ENCODE measurements around the gene AKR1C8.

- no peak for TF ChIP-seq EP300 (IDR thresholded peaks at IDR 0.05; ENCODE audit: borderline replicate concordance in 1 of 2, low read depth in 1 of 2, low read length in 1 of 2)
- TF ChIP-seq MXI1 (IDR thresholded peaks at IDR 0.05; ENCODE audit: low read depth, low read length): no peak
- TF ChIP-seq CTCF (IDR thresholded peaks at IDR 0.05): no peak
- no peak for TF ChIP-seq SIN3A (IDR thresholded peaks at IDR 0.05; ENCODE audit: borderline replicate concordance, low read depth, low read length)
- no peak for TF ChIP-seq RFX5 (IDR thresholded peaks at IDR 0.05; ENCODE audit: low read length)
- no peak for TF ChIP-seq GABPA (IDR thresholded peaks at IDR 0.05; ENCODE audit: low read depth)
These were observed 10.9 kb upstream of the AKR1C8 start for GRCh38 chr10:5195727-5196374.
